HepG2 (cell line): ENCODE results near the gene SCAI. TPM values are rescaled to one million over a fixed set of nuclear protein-coding genes. Genes with fewer than 3 reads are reported as not detected.

Source experiments
- ATF3 ChIP-seq: sonication (generic); formaldehyde crosslinking; IDR thresholded peaks from 2 replicates; pipeline ENCODE4 v1.4.0; 2020; ENCODE audit warnings: missing genetic modification reagents
- CREBL2 ChIP-seq: sonication (generic); formaldehyde crosslinking; IDR thresholded peaks from 2 replicates; pipeline ENCODE4 v1.8.1; 2023; ENCODE audit warnings: missing genetic modification reagents, mild to moderate bottlenecking, borderline replicate concordance
- GPN1 ChIP-seq: sonication (generic); formaldehyde crosslinking; IDR thresholded peaks from 2 replicates; pipeline ENCODE4 v1.5.1; 2020; ENCODE audit warnings: missing genetic modification reagents, borderline replicate concordance
- HES4 ChIP-seq: sonication (generic); formaldehyde crosslinking; IDR thresholded peaks from 2 replicates; pipeline ENCODE4 v1.9.0; 2021; ENCODE audit warnings: mild to moderate bottlenecking, missing genetic modification reagents, borderline replicate concordance
- KLF11 ChIP-seq: IDR thresholded peaks from 2 replicates; pipeline ENCODE4 v1.6.1; 2016; ENCODE audit warnings: missing compliant biosample characterization
- NR1H2 ChIP-seq: sonication (generic); formaldehyde crosslinking; IDR thresholded peaks from 2 replicates; pipeline ENCODE4 v1.8.1; 2022; ENCODE audit warnings: low read depth, missing genetic modification reagents, borderline replicate concordance
- PAXIP1 ChIP-seq: sonication (generic); formaldehyde crosslinking; conservative IDR thresholded peaks from 2 replicates; pipeline ENCODE4 v1.4.0; 2020; ENCODE audit warnings: mild to moderate bottlenecking, missing genetic modification reagents, moderate library complexity
- RBM39 ChIP-seq: fragments of 200-400 bp; formaldehyde crosslinking; IDR thresholded peaks from one replicate; pipeline ENCODE4 v1.6.1; 2018; ENCODE audit warnings: antibody characterized with exemption, mild to moderate bottlenecking, low read depth, low read length; ENCODE audit not compliant: poor library complexity, severe bottlenecking
- RFX5 ChIP-seq: IDR thresholded peaks from 2 replicates; pipeline ENCODE4 v1.6.1; 2011; ENCODE audit warnings: low read depth, low read length, improper control_type of control experiment
- ZBTB8A ChIP-seq: sonication (generic); formaldehyde crosslinking; IDR thresholded peaks from 2 replicates; pipeline ENCODE4 v1.4.0; 2020; ENCODE audit warnings: mild to moderate bottlenecking, low read depth, missing genetic modification reagents, borderline replicate concordance
- ZNF383 ChIP-seq: sonication (generic); formaldehyde crosslinking; IDR thresholded peaks from 2 replicates; pipeline ENCODE4 v1.4.0; 2020; ENCODE audit warnings: missing genetic modification reagents, mild to moderate bottlenecking, borderline replicate concordance
- ZNF496 ChIP-seq: sonication (generic); formaldehyde crosslinking; IDR thresholded peaks from 2 replicates; pipeline ENCODE4 v1.8.1; 2023; ENCODE audit warnings: mild to moderate bottlenecking, moderate library complexity, missing genetic modification reagents; ENCODE audit not compliant: insufficient replicate concordance
- ZNF549 ChIP-seq: sonication (generic); formaldehyde crosslinking; IDR thresholded peaks from 2 replicates; pipeline ENCODE4 v1.5.0; 2020; ENCODE audit warnings: missing genetic modification reagents
- ZNF737 ChIP-seq: sonication (generic); formaldehyde crosslinking; IDR thresholded peaks from 2 replicates; pipeline ENCODE4 v1.5.0; 2020; ENCODE audit warnings: missing genetic modification reagents, mild to moderate bottlenecking, borderline replicate concordance
- ZNF773 ChIP-seq: sonication (generic); formaldehyde crosslinking; IDR thresholded peaks from 2 replicates; pipeline ENCODE4 v1.4.0; 2020; ENCODE audit warnings: missing genetic modification reagents, borderline replicate concordance
- ZNF850 ChIP-seq: sonication (generic); formaldehyde crosslinking; conservative IDR thresholded peaks from 2 replicates; pipeline ENCODE4 v1.9.0; 2021; ENCODE audit warnings: mild to moderate bottlenecking, missing genetic modification reagents
- ZNF883 ChIP-seq: sonication (generic); formaldehyde crosslinking; IDR thresholded peaks from 2 replicates; pipeline ENCODE4 v1.5.1; 2020; ENCODE audit warnings: mild to moderate bottlenecking, missing genetic modification reagents; ENCODE audit errors: not compliant biosample characterization
- polyA plus RNA-seq, 8 experiments: library from polyadenylated mRNA; depleted of rRNA in 3 of 8; stranded (reverse) in 7 of 8; unstranded in 1 of 8; fragments of >200 nt; fragmentation: Illumina TruSeq in 4 of 8; extraction: Trizol in 4 of 8; gene quantifications; 2 replicates each; pipeline versions ENCODE4 v1.2.1 to v1.2.3, GENCODE V29; 2011 to 2016; ENCODE audit warnings: low read depth in 4 of 8, missing spikeins in 1 of 8, mixed read lengths in 1 of 8; ENCODE audit not compliant: insufficient read depth in 1 of 8
- total RNA-seq, 5 experiments: library from RNA; depleted of rRNA; stranded (reverse); fragments of >200 nt; fragmentation: Illumina TruSeq; extraction: Trizol; gene quantifications; 2 replicates each; pipeline ENCODE4 v1.2.3, GENCODE V29; 2016; ENCODE audit warnings: low read depth in 1 of 5
- TF ChIP-seq, protein P1 (sequence below): sonication (generic); formaldehyde crosslinking; IDR thresholded peaks from 2 replicates; pipeline ENCODE4 v1.4.0; 2020; ENCODE audit warnings: mild to moderate bottlenecking, missing genetic modification reagents

The SCAI gene
- total and polyA plus RNA-seq, 2 of the 13 experiments (the other 11 are each of a cell fraction or from before 2014, with no cell fraction given), result 4.4 to 8.4 TPM

DNA sequence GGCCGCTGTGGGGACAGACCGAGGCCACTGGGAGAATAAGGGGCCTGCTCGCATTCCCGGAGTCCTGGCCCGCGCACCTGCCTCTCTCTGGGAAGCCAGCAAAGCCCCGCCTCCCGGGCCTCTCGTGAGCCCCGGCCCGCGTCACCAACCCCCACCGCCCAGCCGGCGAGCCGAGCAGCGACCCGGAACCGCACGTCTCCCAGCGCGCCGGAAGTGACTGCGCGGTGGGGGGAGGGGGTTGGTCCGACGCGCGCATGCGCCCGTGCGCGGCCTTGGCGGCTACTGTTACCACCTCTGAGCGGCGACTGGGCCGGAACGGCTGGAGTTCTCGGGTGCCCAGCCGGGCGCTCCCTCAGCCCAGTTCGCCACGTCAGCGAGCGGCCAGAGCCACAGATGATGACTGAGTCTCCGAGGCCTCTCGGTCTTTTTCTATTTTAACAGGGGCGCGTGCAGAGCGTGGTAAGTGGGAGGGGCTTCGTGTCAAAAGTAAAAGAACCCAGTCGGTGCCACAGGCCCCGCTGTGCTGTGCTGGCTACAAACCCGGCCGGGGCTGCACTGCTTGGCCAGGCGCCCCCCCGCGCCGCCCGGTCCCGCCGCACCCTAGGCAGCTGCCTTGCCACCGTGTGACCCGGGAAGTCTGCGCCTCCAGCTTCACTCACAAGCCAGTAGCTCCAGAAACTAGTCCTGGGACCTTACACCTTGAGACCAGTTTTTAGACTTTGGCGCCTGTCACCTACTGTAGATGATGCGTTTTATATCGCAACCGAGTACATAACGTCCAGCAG lies 202.2 kb downstream of the SCAI start, which contains the start of gene GOLGA1 (continued):
- TF ChIP-seq PAXIP1 (CRISPR knock-in tag), result peak; percentile 80
- peak; percentile 15; the same call in 1 of the 2 replicates for TF ChIP-seq ATF3
- TF ChIP-seq ZNF496 (CRISPR knock-in tag), result no peak
- no peak; the same call in 1 of the 2 replicates for TF ChIP-seq KLF11 (CRISPR knock-in tag)
- TF ChIP-seq, protein P1, sequence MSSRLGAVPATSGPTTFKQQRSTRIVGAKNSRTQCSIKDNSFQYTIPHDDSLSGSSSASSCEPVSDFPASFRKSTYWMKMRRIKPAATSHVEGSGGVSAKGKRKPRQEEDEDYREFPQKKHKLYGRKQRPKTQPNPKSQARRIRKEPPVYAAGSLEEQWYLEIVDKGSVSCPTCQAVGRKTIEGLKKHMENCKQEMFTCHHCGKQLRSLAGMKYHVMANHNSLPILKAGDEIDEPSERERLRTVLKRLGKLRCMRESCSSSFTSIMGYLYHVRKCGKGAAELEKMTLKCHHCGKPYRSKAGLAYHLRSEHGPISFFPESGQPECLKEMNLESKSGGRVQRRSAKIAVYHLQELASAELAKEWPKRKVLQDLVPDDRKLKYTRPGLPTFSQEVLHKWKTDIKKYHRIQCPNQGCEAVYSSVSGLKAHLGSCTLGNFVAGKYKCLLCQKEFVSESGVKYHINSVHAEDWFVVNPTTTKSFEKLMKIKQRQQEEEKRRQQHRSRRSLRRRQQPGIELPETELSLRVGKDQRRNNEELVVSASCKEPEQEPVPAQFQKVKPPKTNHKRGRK (CRISPR knock-in tag), result no peak
- peak; percentile 28 for TF ChIP-seq ZNF850 (CRISPR knock-in tag)
- TF ChIP-seq HES4, result peak; percentile 39; the same call in 1 of the 2 replicates
- TF ChIP-seq ZNF773 (CRISPR knock-in tag), result no peak; the same call in 1 of the 2 replicates
- TF ChIP-seq ZNF383, result 0 out of 2 replicates have a peak, but pooled peaks have one; percentile 20
- TF ChIP-seq ZNF883 (CRISPR knock-in tag), result peak; percentile 84
- no peak for TF ChIP-seq ZNF737 (CRISPR knock-in tag)
- TF ChIP-seq RBM39, result peak; percentile 87
- TF ChIP-seq RFX5, result peak; percentile 42; the same call in 1 of the 2 replicates
- no peak for TF ChIP-seq GPN1
- TF ChIP-seq ZBTB8A (CRISPR knock-in tag), result peak; percentile 25; the same call in 1 of the 2 replicates
- no peak for TF ChIP-seq NR1H2 (CRISPR knock-in tag)
- TF ChIP-seq CREBL2, result no peak; the same call in 1 of the 2 replicates
- no peak for TF ChIP-seq ZNF549 (CRISPR knock-in tag)
